ENCODE measurements around the gene GRB7.

Gene GRB7

DNA sequence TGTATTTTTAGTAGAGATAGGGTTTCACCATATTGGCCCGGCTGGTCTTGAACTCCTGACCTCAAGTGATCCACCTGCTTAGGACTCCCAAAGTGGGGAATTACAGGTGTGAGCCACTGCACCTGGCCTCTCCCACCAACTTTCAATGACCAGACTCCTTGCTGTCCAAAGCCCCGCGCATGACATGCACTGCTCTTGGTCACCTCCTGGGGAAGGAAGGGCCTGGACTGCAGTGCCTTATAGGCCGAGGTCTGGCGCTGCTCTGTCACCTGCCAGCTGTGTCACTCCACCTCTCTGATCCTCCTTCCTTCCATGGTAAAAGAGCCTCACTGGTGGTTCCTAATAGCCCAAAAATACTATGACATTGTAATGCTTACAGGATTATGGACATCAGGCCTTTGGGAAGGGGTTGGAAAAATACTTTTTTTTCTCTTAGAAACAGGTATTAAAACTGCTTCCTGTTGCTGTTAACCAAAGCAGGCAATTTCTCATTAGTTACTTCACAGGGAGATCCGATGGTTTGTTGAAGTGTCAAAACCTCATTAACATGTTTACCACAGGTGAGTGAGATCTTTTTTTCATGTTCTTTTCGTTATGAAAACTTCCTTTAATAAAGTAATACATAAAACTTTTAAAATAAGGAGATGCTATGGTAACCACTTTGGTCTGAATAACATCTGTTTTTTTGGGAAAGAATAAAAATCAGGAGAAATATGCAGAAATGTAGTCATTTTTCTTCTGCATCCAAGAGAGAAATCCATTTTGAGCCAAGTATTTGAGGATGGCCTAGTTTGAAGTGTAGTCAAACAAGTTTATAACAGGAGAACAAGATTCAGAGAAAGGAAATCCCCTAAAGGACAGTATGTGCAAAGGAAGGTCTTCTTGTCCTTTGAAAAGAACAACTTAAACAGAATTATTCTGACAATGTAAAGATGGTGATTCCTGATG is 35.5 kb downstream of the GRB7 start:
- H3K9me3 Mint-ChIP-seq: no peaks in the 10 kb centered on the region
- no peak overlapping the region for H3K4me3 Mint-ChIP-seq
- H3K27ac Mint-ChIP-seq: no peak overlapping the region
- peaks cover 60% of the 10 kb centered on the region for H3K27me3 Mint-ChIP-seq
- peaks cover 14% of the 10 kb centered on the region for H3K4me1 Mint-ChIP-seq (ENCODE audit: low read depth)
- intact Hi-C loops (cut with micrococcal nuclease): no loop called here
- H3K36me3 Mint-ChIP-seq (ENCODE audit: low read depth): no peaks in the 10 kb centered on the region

DNA sequence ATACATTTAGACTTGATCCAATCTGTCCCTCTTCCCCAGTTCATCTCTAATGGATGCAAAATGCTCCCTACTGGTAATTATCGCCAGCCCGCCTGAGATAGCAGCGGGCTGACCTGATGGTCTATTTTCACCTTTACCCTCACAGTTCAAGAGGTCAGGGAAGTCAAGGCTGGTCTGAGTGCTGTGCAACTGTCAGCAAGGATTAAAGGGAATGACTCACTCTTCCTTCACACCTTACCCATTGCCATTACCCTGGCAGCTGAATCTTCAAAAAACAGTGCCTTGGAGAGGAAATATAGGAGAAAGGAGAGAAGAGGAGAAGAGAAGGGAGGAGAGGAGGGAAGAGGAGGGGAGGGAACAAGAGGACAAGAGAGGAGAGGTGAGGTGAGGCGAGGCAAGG is 36.3 kb downstream of the GRB7 start:
- peaks cover 62% of the 10 kb centered on the region for H3K27me3 Mint-ChIP-seq
- peaks cover 14% of the 10 kb centered on the region for H3K4me1 Mint-ChIP-seq (ENCODE audit: low read depth)
- no peak overlapping the region for H3K4me3 Mint-ChIP-seq
- no peak overlapping the region for H3K27ac Mint-ChIP-seq
- intact Hi-C loops (cut with micrococcal nuclease): no loop called here
- no peaks in the 10 kb centered on the region for H3K9me3 Mint-ChIP-seq
- no peaks in the 10 kb centered on the region for H3K36me3 Mint-ChIP-seq (ENCODE audit: low read depth)

DNA sequence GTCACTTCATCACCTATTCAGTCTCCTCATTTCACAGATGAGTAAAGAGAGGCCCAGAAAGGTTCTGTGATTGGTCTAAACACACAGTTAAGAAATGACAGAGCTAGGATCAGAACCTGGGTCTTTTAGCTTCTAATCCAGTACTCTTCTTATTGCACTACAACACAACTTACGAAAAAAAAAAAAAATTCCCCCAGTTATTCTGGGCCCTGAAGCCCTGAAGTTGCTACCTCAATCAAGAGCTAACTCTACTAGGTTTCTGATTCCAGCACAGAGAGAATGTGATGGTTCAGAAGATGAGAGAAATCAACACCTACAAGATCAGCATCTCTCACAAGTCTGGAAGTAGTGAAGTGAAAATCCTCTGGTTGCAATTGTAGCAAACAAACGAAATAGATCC is 37.3 kb downstream of the GRB7 start:
- H3K36me3 Mint-ChIP-seq (ENCODE audit: low read depth): no peaks in the 10 kb centered on the region

DNA sequence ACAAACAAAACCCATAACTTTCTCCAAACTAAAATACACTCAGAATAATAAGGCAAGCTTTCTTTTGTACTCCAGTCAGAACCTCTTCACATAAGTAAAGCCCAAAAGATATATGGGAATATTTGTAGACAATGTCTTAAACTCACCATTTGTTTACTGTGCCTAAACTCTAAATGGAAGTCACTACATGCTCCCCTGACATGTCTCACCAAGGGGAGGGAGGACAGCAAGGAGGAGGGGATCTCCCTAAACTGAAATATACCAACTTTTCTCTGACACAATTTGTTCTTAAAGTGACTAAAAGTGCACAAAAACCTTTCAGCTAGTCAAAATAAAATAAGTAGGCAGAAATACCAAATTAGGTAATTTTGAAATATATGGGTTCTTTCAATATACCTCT is 38.5 kb downstream of the GRB7 start:
- intact Hi-C loops (cut with micrococcal nuclease): no loop called here
- no peak overlapping the region for H3K4me3 Mint-ChIP-seq
- H3K9me3 Mint-ChIP-seq: no peaks in the 10 kb centered on the region
- no peak overlapping the region for H3K27ac Mint-ChIP-seq
- H3K27me3 Mint-ChIP-seq: peaks cover 65% of the 10 kb centered on the region
- H3K36me3 Mint-ChIP-seq (ENCODE audit: low read depth): no peaks in the 10 kb centered on the region
- peaks cover 20% of the 10 kb centered on the region for H3K4me1 Mint-ChIP-seq (ENCODE audit: low read depth)

More for the DNA sequence above, 37.3 kb downstream of the GRB7 start:
- intact Hi-C loops (cut with micrococcal nuclease): no loop called here
- Mint-ChIP-seq H3K4me1 (ENCODE audit: low read depth) (peaks cover 14% of the 10 kb centered on the region), H3K4me3 (no peak overlapping the region), H3K27ac (no peak overlapping the region), H3K27me3 (peaks cover 65% of the 10 kb centered on the region), H3K9me3 (no peaks in the 10 kb centered on the region)

DNA sequence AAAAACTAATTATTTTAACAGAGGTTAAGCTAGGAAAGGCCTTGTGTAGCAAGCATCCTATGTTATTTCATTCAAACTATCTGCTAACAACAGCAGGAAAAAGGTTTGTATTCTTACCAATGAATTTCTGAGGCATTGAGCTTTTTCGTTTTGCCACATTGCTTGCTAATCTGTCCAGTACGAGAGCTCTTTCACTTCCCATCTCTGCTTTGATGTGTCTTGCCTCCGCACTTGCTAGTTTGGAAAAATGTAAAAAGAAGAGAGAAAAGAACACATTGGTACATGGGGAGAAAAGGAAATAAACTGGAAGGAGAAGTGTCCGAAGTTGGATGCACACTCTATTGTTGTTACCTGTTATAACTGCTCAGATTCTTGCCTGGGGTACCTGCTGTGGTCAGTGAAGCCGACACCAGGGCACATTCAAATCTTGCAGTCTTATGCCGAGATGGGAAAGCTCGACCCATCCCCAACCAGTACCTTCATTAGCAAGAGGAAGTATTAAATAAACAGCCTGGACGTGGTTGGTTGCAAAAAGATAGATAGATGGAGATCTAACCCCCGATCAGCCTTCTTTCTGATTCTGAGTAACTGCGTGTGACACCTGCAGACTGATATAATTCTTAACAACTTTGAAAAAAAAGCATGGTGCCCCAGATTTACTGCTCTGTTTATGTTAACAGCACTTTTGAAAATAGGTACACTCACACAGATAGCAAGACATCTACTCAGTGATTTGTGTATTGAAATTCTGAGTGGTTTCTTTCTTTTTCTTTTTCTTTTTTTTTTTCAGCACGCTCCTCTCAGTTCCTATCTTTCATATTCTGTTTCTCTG is 40.0 kb downstream of the GRB7 start:
- no peaks in the 10 kb centered on the region for H3K36me3 Mint-ChIP-seq (ENCODE audit: low read depth)
- intact Hi-C loops (cut with micrococcal nuclease): no loop called here
- H3K27ac Mint-ChIP-seq: no peak overlapping the region
- peaks cover 28% of the 10 kb centered on the region for H3K4me1 Mint-ChIP-seq (ENCODE audit: low read depth)
- peaks cover 69% of the 10 kb centered on the region for H3K27me3 Mint-ChIP-seq
- H3K4me3 Mint-ChIP-seq: no peak overlapping the region
- no peaks in the 10 kb centered on the region for H3K9me3 Mint-ChIP-seq

DNA sequence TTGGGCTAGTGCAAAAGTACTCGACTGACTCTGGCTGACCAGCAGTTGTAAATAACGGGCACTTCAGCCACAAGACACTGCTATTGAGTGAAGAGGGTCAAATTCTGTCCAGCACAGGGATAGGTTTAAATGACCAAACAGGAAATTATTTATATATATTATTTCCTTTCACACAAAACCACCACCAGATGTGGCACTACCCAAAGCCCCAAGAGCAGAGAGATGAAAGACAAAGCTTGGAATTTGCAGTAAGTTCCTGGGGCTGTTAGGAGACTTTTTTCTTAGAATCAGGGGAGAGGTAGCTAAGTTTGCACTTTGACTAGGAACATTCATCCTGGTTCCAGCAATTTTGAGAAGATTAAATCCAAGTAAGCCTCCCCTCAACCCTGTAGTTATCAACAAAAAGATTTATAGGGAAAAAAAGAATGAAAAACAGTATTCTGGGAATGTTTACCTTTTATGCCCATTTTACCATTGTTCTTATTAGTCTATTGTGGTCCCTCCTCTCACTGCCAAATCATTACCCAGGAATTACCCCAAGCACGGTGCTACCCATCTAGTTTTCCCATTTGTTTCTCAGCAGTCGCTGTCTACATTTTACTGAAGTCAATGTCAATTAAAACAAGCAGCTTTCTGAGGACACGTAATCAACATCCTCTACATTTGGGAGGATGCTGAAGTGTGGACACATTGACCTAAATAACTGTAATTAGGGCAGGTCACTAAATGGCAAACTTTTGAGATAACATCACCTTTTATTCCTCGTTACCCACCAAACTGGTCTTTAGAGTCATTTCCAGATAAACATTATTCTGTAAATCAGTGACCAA is 43.5 kb downstream of the GRB7 start:
- no peaks in the 10 kb centered on the region for H3K36me3 Mint-ChIP-seq (ENCODE audit: low read depth)
- intact Hi-C loops (cut with micrococcal nuclease): no loop called here
- no peak overlapping the region for H3K27ac Mint-ChIP-seq
- H3K27me3 Mint-ChIP-seq: peaks cover 51% of the 10 kb centered on the region
- no peaks in the 10 kb centered on the region for H3K9me3 Mint-ChIP-seq
- peaks cover 30% of the 10 kb centered on the region for H3K4me1 Mint-ChIP-seq (ENCODE audit: low read depth)
- H3K4me3 Mint-ChIP-seq: no peak overlapping the region

DNA sequence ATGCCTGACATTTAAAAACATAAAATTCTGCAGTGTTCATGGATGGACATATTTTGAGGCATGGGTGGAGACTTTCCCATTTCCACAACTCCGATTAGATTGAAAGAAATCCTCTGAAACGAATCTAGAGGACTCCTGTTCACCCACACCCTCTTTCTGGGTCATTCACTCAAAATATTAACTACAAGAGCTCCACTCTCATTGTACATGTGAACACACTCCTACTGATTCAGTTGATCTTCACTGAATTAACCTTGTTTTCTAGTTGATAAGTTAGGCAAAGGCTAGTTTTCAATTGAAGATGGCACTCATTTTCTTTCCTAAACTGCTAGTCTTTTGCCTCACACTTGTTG is 44.1 kb downstream of the GRB7 start:
- no peaks in the 10 kb centered on the region for H3K9me3 Mint-ChIP-seq
- no peak overlapping the region for H3K27ac Mint-ChIP-seq
- no peak overlapping the region for H3K4me3 Mint-ChIP-seq
- peaks cover 30% of the 10 kb centered on the region for H3K4me1 Mint-ChIP-seq (ENCODE audit: low read depth)
- H3K36me3 Mint-ChIP-seq (ENCODE audit: low read depth): no peaks in the 10 kb centered on the region
- peaks cover 45% of the 10 kb centered on the region for H3K27me3 Mint-ChIP-seq
- intact Hi-C loops (cut with micrococcal nuclease): no loop called here

DNA sequence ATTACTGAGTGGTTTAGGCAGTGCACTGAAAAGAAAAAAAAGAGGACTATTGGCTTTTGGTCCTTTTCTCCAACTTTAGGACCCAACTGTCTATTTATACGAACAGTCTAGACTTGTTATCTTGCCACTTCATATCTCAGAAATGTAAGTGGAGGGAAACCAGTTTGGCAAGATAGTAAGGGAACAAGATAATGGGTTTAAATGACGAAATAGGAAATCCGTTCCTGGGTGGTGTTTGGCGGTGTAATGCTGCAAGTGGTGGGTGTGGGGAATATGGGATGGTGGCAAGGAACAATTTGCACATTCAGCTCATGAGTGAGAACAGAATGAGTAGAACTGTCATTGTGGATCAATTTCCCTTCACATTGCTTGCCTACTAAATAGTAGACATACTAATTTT is 44.7 kb downstream of the GRB7 start:
- Mint-ChIP-seq H3K27me3 (peaks cover 49% of the 10 kb centered on the region), H3K4me1 (ENCODE audit: low read depth) (peaks cover 29% of the 10 kb centered on the region), H3K27ac (no peak overlapping the region), H3K4me3 (no peak overlapping the region), H3K9me3 (no peaks in the 10 kb centered on the region), H3K36me3 (ENCODE audit: low read depth) (no peaks in the 10 kb centered on the region)
- intact Hi-C loops (cut with micrococcal nuclease): no loop called here

DNA sequence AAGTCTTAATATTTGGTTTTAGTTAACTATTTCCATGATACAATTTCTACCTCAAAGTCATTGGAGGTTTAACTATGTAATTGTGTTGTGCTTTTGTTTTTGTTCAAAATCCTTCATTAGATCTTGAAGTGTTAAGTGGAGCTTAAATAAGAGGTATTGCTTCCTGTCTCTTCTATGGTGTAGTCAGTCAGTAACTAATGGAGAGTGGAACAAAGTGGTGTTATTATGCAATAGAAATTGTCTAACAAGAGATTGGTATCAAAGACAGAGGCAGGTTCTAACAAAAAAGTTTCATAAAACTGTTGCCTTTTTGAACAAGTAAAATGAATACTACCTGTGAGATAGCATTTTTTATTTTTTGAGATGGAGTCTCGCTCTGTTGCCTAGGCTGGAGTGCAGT is 45.2 kb downstream of the GRB7 start:
- no peak overlapping the region for H3K27ac Mint-ChIP-seq
- no peaks in the 10 kb centered on the region for H3K9me3 Mint-ChIP-seq
- no peaks in the 10 kb centered on the region for H3K36me3 Mint-ChIP-seq (ENCODE audit: low read depth)
- peaks cover 49% of the 10 kb centered on the region for H3K27me3 Mint-ChIP-seq
- intact Hi-C loops (cut with micrococcal nuclease): no loop called here
- H3K4me1 Mint-ChIP-seq (ENCODE audit: low read depth): peaks cover 26% of the 10 kb centered on the region
- H3K4me3 Mint-ChIP-seq: no peak overlapping the region

DNA sequence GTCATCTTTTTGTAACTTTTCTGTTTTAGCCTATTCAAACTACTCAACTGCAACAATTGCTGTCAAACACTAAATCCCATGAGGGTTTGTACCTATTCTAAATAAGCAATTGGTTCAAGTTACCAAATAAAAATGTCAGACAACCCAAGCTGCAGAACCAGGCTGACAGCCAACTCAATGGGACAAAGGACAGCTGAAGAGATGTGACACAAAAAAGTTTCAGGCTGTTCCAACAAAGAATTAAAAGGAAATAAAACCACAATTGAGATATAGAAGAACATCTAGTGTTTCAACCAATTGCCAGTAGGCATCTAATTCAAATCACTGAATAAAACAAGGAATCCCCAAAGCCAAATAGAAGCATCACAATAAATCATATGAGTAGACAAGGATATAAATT is 49.3 kb downstream of the GRB7 start:
- Mint-ChIP-seq H3K36me3 (ENCODE audit: low read depth) (no peaks in the 10 kb centered on the region), H3K4me3 (no peak overlapping the region), H3K9me3 (no peaks in the 10 kb centered on the region), H3K27ac (no peak overlapping the region), H3K4me1 (ENCODE audit: low read depth) (peaks cover 12% of the 10 kb centered on the region), H3K27me3 (peaks cover 47% of the 10 kb centered on the region)
- intact Hi-C loops (cut with micrococcal nuclease): no loop called here

DNA sequence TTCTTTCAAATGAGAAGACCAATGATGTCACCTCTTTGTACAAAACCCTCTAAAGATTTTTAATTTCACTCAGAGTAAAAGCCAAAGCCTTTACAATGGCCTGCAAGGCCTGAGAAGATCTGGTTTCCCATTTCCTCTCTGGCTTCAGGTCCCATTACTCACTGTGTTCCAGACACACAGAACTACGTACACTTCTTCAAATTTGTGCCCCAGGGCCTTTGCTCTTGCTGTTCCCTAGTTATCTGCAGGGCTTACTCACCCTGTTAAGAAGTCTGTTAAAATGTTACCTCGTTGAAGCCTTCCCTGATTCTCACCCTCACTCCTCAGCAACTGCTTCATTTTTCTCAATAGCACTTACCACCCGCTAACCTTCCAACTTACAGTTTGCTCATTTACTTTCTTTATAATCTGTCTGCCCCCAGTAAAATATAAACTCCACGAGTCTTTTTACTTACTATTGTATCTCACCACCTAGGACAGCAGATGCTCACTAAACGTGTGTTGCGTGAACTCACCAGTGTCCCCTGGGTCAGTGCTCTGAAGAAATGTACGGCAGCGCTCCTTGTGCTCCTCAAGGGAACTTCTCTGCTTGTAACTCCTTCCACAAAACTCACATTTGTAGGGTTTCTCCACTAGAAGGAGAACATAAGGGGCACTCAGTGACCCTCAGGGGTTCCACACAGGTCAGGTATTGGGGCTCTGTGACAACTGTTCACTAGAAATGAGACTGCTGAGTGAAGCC is 50.2 kb downstream of the GRB7 start:
- Mint-ChIP-seq H3K4me3 (no peak overlapping the region), H3K27me3 (peaks cover 49% of the 10 kb centered on the region), H3K4me1 (ENCODE audit: low read depth) (peaks cover 4% of the 10 kb centered on the region), H3K36me3 (ENCODE audit: low read depth) (no peaks in the 10 kb centered on the region), H3K27ac (no peak overlapping the region), H3K9me3 (no peaks in the 10 kb centered on the region)
- intact Hi-C loops (cut with micrococcal nuclease): no loop called here

DNA sequence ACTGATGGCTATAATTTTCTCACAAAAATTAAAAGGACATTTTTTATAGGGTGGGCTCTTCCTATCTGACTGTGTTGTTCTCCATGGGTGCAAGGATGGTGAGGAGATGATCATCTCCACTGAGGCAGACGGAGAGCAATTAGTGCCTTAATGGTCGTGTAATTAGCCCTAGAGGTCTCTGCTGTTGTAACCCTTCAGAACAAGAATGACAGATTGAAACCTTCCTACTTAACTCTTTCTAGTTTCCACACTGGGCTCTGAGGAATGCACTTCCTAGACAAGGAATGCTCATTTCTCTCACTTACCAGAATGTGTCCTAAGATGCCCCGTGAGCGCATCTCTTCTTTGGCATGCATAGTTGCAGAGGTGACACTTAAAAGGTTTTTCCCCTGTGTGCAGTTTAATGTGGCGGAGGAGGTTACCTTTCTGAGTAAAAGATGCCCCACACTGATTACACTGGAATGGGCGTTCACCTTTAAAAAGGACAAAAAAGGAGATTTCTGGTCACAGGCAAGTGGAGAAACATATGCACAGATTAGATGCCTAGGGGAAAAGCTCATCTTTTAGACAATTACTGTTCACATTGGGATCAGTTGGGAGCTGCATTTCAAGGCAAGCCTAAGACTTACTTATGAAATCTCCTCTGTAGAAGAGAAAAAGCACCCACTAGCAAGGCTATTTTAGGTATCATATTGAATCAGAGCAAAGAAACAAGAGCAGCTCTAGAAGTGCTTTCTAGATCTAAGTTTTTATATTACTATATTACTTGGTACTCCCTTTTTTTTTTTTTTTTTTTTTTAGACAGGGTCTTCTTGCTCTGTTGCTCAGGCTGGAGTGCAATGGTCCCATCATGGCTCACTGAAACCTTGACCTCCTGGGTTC is 53.6 kb downstream of the GRB7 start:
- H3K9me3 Mint-ChIP-seq: no peaks in the 10 kb centered on the region
- no peak overlapping the region for H3K4me3 Mint-ChIP-seq
- H3K4me1 Mint-ChIP-seq (ENCODE audit: low read depth): peaks cover 5% of the 10 kb centered on the region
- no peaks in the 10 kb centered on the region for H3K36me3 Mint-ChIP-seq (ENCODE audit: low read depth)
- peaks cover 56% of the 10 kb centered on the region for H3K27me3 Mint-ChIP-seq
- intact Hi-C loops (cut with micrococcal nuclease): no loop called here
- no peak overlapping the region for H3K27ac Mint-ChIP-seq

All from dendritic cell treated with granulocyte-macrophage colony-stimulating factor and Interleukin-4, amounts not matched to agents 40 ng/mL and 50 ng/mL, for 4 days (primary cell).